Activated CD4-positive, CD25-positive, alpha-beta regulatory T cell treated with anti-CD3 and anti-CD28 coated beads, Interleukin-2, amount 50 U/mL, for 16 hours (primary cell): ENCODE results near the gene ANGPTL7.

Source experiments
- DNase-seq: peaks from one replicate; pipeline ENCODE4 v3.0.0-alpha.2; 2020; ENCODE audit warnings: low read depth, low spot score

Gene ANGPTL7

GRCh38 chr1:11204396-11205190 lies 15.4 kb downstream of the ANGPTL7 start:
- no peak for DNase-seq

DNA sequence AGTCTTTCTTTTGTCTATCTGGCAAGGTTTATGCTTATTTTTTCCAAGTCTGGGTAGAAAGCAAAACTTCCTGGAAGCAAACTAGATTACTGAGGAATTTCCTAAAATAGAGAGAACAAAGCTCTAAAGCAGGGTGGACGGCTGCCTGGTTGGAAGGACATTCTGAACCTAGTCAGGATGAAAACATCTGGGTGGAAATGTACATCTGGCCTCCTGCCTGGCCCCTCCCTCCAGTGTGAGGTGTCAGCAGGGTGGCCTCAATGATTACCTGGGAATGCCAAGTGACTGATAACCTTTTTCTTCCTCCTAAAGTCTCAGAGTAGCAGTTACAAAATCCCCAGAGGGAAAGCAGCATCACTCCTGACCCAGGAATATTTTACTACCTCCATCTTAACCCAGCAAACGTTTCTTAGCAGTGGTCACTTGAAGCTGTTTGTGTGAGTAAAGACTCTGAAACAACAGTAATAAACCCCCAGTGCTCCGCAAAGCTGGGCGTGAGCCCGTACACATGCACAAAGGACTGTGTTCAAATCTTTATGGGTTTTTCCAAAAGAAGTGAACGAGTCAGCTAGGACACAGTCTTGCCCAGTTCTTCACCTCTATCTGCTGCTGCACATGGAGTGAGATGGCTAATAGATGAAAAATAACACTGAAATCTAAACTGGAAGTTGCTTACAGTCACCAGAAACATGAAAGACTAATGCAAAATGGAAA lies 18.9 kb downstream of the ANGPTL7 start:
- no peak for DNase-seq

- no peak for DNase-seq
These were observed 22.3 kb downstream of the ANGPTL7 start for GRCh38 chr1:11211461-11211860.

DNA sequence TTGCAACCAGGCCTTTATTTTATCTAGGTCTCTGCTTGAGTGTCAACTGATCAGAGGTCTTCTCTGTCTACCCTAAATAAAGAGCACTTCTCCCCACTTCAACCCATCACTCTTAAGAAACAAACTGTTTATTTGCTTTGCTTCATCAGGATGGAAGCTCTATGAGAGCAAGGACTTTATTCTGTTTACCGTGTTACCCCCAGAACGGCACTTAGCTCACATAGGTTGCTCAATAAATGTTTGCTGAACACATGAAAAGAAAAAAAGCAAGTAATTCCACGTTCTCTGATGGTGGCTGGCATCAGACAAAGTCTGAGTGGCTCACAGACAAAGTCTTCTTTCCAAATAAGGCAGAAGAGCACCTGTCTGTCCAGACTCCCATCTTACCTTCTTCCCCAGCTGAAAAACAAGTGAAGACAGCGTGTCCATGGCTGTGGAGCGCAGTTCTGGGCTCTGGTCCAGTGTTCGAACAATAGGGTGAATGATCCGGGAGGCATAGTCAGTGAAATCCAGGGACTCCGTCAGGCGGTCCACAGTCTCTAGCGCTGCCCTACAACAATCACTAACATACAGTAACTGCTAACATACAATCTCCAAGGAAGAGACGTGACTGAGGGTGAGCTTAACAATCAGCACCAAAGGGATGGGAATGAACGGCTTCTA lies 22.9 kb downstream of the ANGPTL7 start:
- no peak for DNase-seq

DNA sequence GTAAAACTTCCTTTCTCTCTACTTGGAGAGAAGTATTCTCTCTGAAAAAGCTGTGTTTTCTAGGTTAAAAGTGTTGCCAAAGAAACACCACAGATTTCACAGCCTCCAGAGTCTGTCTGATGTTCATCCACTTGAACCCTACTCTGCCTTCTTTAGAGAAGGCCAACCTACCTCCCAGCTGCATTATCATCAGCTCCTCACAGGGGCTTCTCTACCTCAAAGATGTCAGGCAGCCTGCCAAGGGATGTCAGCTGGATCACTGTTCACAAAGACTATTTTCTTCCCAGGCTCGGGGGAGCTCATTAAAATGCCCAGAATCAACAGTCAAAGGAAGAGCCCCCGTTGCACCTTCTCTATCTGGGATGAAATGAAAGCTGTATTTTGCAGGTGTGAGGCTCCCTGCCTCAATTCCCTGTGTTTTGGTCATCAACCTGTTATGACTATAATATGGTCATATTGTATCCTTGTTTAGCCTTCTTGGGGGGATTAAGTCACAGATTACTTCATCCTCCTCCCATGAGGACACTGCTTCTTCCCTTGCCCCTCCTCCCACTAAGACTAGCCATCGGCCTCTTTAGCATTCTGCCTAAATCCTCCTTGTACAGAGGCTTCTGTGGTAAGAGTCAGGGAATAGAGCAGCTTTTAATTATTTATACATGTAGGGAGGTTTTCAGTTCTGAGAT lies 25.7 kb downstream of the ANGPTL7 start:
- no peak for DNase-seq

GRCh38 chr1:11215381-11216005 lies 26.3 kb downstream of the ANGPTL7 start:
- DNase-seq, result no peak

DNA sequence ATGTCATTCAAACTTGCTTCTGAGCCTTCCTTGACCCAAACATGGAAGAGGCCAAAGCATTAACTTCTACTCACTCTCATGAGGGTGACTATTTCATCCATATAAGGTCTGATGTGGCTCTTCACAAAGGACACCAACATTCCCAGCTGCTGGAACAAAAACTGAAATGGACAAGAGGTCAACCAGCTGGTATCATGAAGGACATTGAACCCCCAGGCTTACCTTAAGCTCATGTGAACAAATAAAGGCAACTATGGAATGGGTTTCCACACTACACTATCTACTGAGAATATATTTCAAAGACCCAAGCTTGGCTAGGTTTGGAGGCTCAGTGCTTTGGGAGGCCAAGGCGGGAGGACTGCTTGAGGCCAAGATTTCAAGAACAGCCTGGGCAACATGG lies 26.9 kb downstream of the ANGPTL7 start:
- DNase-seq, result no peak

DNA sequence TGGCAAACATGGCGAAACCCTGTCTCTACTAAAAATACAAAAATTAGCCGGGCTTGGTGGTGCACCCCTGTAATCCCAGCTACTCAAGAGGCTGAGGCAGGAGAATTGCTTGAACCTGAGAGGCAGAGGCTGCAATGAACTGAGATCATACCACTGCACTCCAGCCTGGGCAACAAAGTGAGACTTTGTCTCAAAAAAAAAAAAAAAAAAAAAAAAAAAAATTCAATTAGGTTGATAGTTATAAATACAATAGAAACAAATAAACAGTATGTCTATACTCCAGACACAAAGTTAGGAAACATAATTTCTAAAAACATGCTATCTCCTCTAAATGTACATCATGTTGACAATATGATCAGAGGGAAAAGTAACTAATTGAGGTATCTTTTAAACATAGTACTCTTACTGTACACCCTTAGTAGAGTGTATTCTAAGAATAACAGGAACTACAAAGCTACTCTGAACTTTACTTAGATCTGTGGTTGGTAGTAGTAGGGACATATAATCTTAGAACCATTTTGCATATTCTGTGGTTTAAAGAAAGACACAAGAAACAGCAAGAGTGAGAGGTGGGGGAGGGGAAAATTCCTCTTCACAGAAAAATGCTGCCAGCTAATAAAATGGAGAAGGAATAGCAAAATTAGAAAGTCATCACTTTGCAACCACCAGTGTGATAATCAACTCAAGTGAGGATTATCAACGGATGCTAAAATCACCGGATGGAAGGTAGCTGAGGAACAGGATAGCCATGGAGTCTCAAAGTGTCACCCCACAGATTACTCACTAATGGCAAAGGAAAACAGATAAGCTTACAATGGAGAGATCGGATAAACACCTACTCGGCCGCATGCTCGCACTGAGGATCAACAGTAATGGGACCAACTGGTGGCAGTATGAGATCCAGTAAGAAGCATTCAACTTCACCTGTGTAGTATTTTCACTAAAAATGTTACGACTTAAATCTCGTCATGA lies 38.2 kb downstream of the ANGPTL7 start:
- DNase-seq, result no peak

- DNase-seq, result no peak
These were observed 40.0 kb downstream of the ANGPTL7 start for GRCh38 chr1:11229203-11229602.

GRCh38 chr1:11233208-11233607 lies 44.1 kb downstream of the ANGPTL7 start:
- no peak for DNase-seq

DNA sequence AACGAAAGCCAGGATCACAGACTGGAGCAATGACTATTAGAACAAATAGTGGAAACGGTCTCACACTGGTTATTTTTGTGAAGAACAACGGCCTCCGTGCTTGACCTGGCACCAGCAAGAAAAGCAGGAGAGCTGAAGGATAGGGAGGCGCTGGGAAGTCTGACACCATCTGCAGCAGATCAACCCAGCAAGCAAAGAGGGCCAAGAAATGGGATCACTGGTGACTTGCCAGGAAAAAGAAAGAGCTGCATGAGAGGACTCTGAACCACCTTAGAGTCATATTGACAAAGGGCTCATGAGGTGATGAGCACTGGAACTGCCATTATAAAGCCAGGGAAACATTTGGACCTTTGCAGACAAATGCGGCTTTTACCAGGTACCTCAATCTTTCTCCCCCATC lies 48.2 kb downstream of the ANGPTL7 start:
- DNase-seq, result no peak

GRCh38 chr1:11238311-11238710 lies 49.2 kb downstream of the ANGPTL7 start:
- no peak for DNase-seq

GRCh38 chr1:11245248-11245647 lies 56.1 kb downstream of the ANGPTL7 start:
- no peak for DNase-seq
